Breast epithelium (tissue), 3 donors: ENCODE data around the gene CD164L2.

Experiments used
- CTCF ChIP-seq, 3 donors: fragments of 450-650 bp; IDR thresholded peaks; one replicate each; pipeline ENCODE4 v1.5.1; 2016 to 2017; ENCODE audit warnings: antibody characterized with exemption in 3 of 3, mild to moderate bottlenecking in 3 of 3, moderate library complexity in 3 of 3
- POLR2A ChIP-seq: fragments of 450-650 bp; IDR thresholded peaks from one replicate; pipeline ENCODE4 v1.6.1; 2016; ENCODE audit warnings: antibody characterized with exemption, mild to moderate bottlenecking, moderate library complexity

GRCh38 chr1:27353166-27353565, 30.0 kb downstream of the CD164L2 start:
- TF ChIP-seq CTCF (IDR thresholded peaks at IDR 0.05) (no peak), POLR2A (no peak)
